Transverse colon (tissue), 4 donors: ENCODE measurements around the gene MAPKAP1.
A peak's percentile ranks its signal among the peaks of the same experiment; 100 is the strongest.

Experiments used
- CTCF ChIP-seq, 5 experiments: fragments of 200-600 bp in 3 of 5; fragments of 450-650 bp in 2 of 5; sonication (generic) in 3 of 5; IDR thresholded peaks; 1 replicate in 2 of 5; 2 replicates in 3 of 5; pipeline ENCODE4 v1.5.1; 2016 to 2017; ENCODE audit warnings: antibody characterized with exemption in 5 of 5, inconsistent platforms in 3 of 5, mild to moderate bottlenecking in 2 of 5, moderate library complexity in 1 of 5
- EP300 ChIP-seq: sonication (generic); formaldehyde crosslinking; IDR thresholded peaks from one replicate; pipeline ENCODE4 v1.6.1; 2017; ENCODE audit warnings: antibody characterized with exemption, low read depth
- POLR2A ChIP-seq: fragments of 450-650 bp; IDR thresholded peaks from one replicate; pipeline ENCODE4 v1.6.1; 2016; ENCODE audit warnings: antibody characterized with exemption, mild to moderate bottlenecking, moderate library complexity
- POLR2AphosphoS5 ChIP-seq, 3 donors: sonication (generic); formaldehyde crosslinking; IDR thresholded peaks; one replicate each; pipeline ENCODE4 v1.6.1; 2016; ENCODE audit warnings: antibody characterized with exemption in 3 of 3

GRCh38 chr9:125549891-125550885, 156.8 kb downstream of the MAPKAP1 start:
- TF ChIP-seq POLR2AphosphoS5 (IDR thresholded peaks at IDR 0.05) (peak in 2 of 3 donors; percentile 10 to 37), POLR2A (no peak), CTCF (IDR thresholded peaks at IDR 0.05) (no peak), EP300 (no peak)
